ENCODE measurements around the gene SPECC1L.
"Not testable (repeated sequence)": the region's sequence is repeated elsewhere in the genome, so short reads cannot be mapped to it uniquely, and the experiment has no call there.

- not testable (repeated sequence) for TF ChIP-seq CTCF (conservative IDR thresholded peaks at IDR 0.05; ENCODE audit: low read length); EZH2phosphoT487 (IDR thresholded peaks at IDR 0.05; ENCODE audit: borderline replicate concordance)
These were observed 21.2 kb upstream of the SPECC1L start for GRCh38 chr22:24249413-24249812.

All from Loucy (cell line).